HepG2 (cell line): ENCODE results near the gene AIF1. TPM values are rescaled to one million over a fixed set of nuclear protein-coding genes. Genes with fewer than 3 reads are reported as not detected.

Experiments
- CREB1 ChIP-seq, 2 experiments: fragments of 450-650 bp in 1 of 2; IDR thresholded peaks; 2 replicates each; pipeline ENCODE4 v1.6.1; 2016 to 2017; ENCODE audit warnings: control low read depth in 1 of 2, mild to moderate bottlenecking in 1 of 2, missing compliant biosample characterization in 1 of 2, missing genetic modification characterization in 1 of 2
- MAF1 ChIP-seq: sonication (generic); formaldehyde crosslinking; IDR thresholded peaks from 2 replicates; pipeline ENCODE4 v1.5.0; 2020; ENCODE audit warnings: missing genetic modification reagents, borderline replicate concordance
- NAIF1 ChIP-seq: sonication (generic); formaldehyde crosslinking; IDR thresholded peaks from 2 replicates; pipeline ENCODE4 v1.5.0; 2020; ENCODE audit warnings: mild to moderate bottlenecking, missing genetic modification reagents, borderline replicate concordance
- NR3C1 ChIP-seq: sonication (generic); formaldehyde crosslinking; IDR thresholded peaks from 2 replicates; pipeline ENCODE4 v1.4.0; 2020; ENCODE audit warnings: missing genetic modification reagents
- PTBP1 ChIP-seq: fragments of 200-400 bp; formaldehyde crosslinking; IDR thresholded peaks from 2 replicates; pipeline ENCODE4 v1.6.1; 2018; ENCODE audit warnings: low read length, low read depth; ENCODE audit not compliant: poor library complexity, severe bottlenecking
- RBM39 ChIP-seq: fragments of 200-400 bp; formaldehyde crosslinking; IDR thresholded peaks from one replicate; pipeline ENCODE4 v1.6.1; 2018; ENCODE audit warnings: antibody characterized with exemption, mild to moderate bottlenecking, low read depth, low read length; ENCODE audit not compliant: poor library complexity, severe bottlenecking
- RCOR2 ChIP-seq: IDR thresholded peaks from 2 replicates; pipeline ENCODE4 v1.6.1; 2016; ENCODE audit warnings: missing biosample characterization, missing genetic modification reagents
- SMARCE1 ChIP-seq: fragments of 450-650 bp; IDR thresholded peaks from 2 replicates; pipeline ENCODE4 v1.6.1; 2017; ENCODE audit warnings: borderline replicate concordance
- ZMAT3 ChIP-seq: sonication (generic); formaldehyde crosslinking; conservative IDR thresholded peaks from 2 replicates; pipeline ENCODE4 v1.7.0; 2021; ENCODE audit warnings: missing genetic modification reagents
- ZNF124 ChIP-seq: sonication (generic); formaldehyde crosslinking; IDR thresholded peaks from 2 replicates; pipeline ENCODE4 v1.4.0; 2020; ENCODE audit warnings: missing genetic modification reagents
- ZNF510 ChIP-seq: sonication (generic); formaldehyde crosslinking; IDR thresholded peaks from 2 replicates; pipeline ENCODE4 v1.4.0; 2020; ENCODE audit warnings: low read depth, mild to moderate bottlenecking, missing genetic modification reagents
- ZNF605 ChIP-seq: sonication (generic); formaldehyde crosslinking; IDR thresholded peaks from 2 replicates; pipeline ENCODE4 v1.8.0; 2022; ENCODE audit warnings: mild to moderate bottlenecking, missing genetic modification reagents
- ZNF615 ChIP-seq: sonication (generic); formaldehyde crosslinking; IDR thresholded peaks from 2 replicates; pipeline ENCODE4 v1.5.0; 2020; ENCODE audit warnings: mild to moderate bottlenecking, missing genetic modification reagents, borderline replicate concordance
- ZNF773 ChIP-seq: sonication (generic); formaldehyde crosslinking; IDR thresholded peaks from 2 replicates; pipeline ENCODE4 v1.4.0; 2020; ENCODE audit warnings: missing genetic modification reagents, borderline replicate concordance
- polyA plus RNA-seq, 8 experiments: library from polyadenylated mRNA; depleted of rRNA in 3 of 8; stranded (reverse) in 7 of 8; unstranded in 1 of 8; fragments of >200 nt; fragmentation: Illumina TruSeq in 4 of 8; extraction: Trizol in 4 of 8; gene quantifications; 2 replicates each; pipeline versions ENCODE4 v1.2.1 to v1.2.3, GENCODE V29; 2011 to 2016; ENCODE audit warnings: low read depth in 4 of 8, missing spikeins in 1 of 8, mixed read lengths in 1 of 8; ENCODE audit not compliant: insufficient read depth in 1 of 8
- total RNA-seq, 5 experiments: library from RNA; depleted of rRNA; stranded (reverse); fragments of >200 nt; fragmentation: Illumina TruSeq; extraction: Trizol; gene quantifications; 2 replicates each; pipeline ENCODE4 v1.2.3, GENCODE V29; 2016; ENCODE audit warnings: low read depth in 1 of 5
- TF ChIP-seq, protein P1 (sequence below): sonication (generic); formaldehyde crosslinking; IDR thresholded peaks from 2 replicates; pipeline ENCODE4 v1.5.0; 2020; ENCODE audit warnings: mild to moderate bottlenecking, missing genetic modification reagents, borderline replicate concordance
- TF ChIP-seq, protein P2 (sequence below): sonication (generic); formaldehyde crosslinking; conservative IDR thresholded peaks from 2 replicates; pipeline ENCODE4 v1.5.0; 2020; ENCODE audit warnings: missing genetic modification reagents
- TF ChIP-seq, protein P3 (sequence below): sonication (generic); formaldehyde crosslinking; IDR thresholded peaks from 2 replicates; pipeline ENCODE4 v1.5.0; 2020; ENCODE audit warnings: missing genetic modification reagents
- TF ChIP-seq, protein P4 (sequence below): sonication (generic); formaldehyde crosslinking; IDR thresholded peaks from 2 replicates; pipeline ENCODE4 v1.5.1; 2020; ENCODE audit warnings: missing genetic modification reagents, mild to moderate bottlenecking, borderline replicate concordance
- TF ChIP-seq, protein P5 (sequence below): sonication (generic); formaldehyde crosslinking; IDR thresholded peaks from 2 replicates; pipeline ENCODE4 v1.9.0; 2021; ENCODE audit warnings: missing genetic modification reagents, borderline replicate concordance

The AIF1 gene
- total and polyA plus RNA-seq, 2 of the 13 experiments (the other 11 are each of a cell fraction or from before 2014, with no cell fraction given) = 1.5 TPM; not detected in 1

DNA sequence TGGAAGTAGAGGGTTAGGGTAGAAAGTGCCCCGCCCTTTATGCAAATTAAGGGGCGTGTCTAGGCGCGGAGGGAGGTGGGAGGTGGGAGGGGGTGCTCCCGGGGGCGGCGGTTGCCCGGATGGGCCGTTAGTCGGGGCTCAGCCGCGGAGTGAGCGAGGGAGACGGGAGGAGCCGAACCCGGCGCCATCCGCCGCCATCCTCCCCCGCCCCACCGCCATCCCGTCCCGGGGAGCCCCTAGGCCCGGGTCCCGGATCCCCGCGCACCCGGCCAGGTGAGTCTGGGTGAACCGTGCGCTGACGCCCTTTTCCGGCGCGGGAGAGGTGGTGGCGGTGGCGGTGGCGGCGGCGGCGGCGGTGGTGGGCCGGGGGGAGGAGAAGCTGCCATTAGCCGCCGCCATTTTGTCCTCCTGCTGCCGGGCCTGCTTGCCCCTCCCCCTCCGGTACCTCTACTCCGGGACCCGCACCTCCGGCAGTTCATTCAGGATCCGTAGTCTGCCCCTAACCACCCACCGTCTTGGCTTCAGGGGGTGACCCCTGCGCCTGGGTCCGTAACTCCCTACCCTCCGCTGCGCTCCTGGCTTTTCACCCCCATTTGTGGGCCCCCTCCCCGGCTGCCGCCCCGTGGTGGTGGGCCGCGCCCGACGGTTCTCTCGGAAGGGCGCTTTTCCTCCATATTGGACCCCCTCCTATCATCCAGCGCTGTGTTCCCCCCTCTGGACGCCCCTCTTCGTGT is 5.7 kb downstream of the AIF1 start, which contains the start of gene PRRC2A (continued):
- TF ChIP-seq, protein P1, sequence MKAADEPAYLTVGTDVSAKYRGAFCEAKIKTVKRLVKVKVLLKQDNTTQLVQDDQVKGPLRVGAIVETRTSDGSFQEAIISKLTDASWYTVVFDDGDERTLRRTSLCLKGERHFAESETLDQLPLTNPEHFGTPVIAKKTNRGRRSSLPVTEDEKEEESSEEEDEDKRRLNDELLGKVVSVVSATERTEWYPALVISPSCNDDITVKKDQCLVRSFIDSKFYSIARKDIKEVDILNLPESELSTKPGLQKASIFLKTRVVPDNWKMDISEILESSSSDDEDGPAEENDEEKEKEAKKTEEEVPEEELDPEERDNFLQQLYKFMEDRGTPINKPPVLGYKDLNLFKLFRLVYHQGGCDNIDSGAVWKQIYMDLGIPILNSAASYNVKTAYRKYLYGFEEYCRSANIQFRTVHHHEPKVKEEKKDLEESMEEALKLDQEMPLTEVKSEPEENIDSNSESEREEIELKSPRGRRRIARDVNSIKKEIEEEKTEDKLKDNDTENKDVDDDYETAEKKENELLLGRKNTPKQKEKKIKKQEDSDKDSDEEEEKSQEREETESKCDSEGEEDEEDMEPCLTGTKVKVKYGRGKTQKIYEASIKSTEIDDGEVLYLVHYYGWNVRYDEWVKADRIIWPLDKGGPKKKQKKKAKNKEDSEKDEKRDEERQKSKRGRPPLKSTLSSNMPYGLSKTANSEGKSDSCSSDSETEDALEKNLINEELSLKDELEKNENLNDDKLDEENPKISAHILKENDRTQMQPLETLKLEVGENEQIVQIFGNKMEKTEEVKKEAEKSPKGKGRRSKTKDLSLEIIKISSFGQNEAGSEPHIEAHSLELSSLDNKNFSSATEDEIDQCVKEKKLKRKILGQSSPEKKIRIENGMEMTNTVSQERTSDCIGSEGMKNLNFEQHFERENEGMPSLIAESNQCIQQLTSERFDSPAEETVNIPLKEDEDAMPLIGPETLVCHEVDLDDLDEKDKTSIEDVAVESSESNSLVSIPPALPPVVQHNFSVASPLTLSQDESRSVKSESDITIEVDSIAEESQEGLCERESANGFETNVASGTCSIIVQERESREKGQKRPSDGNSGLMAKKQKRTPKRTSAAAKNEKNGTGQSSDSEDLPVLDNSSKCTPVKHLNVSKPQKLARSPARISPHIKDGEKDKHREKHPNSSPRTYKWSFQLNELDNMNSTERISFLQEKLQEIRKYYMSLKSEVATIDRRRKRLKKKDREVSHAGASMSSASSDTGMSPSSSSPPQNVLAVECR = peak; percentile 82; the same call in 1 of the 2 replicates
- TF ChIP-seq ZNF124 (CRISPR knock-in tag) (no peak), ZMAT3 (peak; percentile 77), CREB1 (IDR thresholded peaks at IDR 0.05) (no peak), CREB1 (CRISPR knock-in tag; IDR thresholded peaks at IDR 0.05) (no peak), RCOR2 (CRISPR knock-in tag) (no peak), ZNF605 (peak; percentile 27; the same call in 1 of the 2 replicates), NR3C1 (CRISPR knock-in tag) (no peak), SMARCE1 (no peak), ZNF615 (CRISPR knock-in tag) (peak; percentile 27; the same call in 1 of the 2 replicates), PTBP1 (no peak), MAF1 (CRISPR knock-in tag) (peak; percentile 64; the same call in 1 of the 2 replicates), ZNF773 (CRISPR knock-in tag) (no peak), NAIF1 (no peak), ZNF510 (CRISPR knock-in tag) (no peak), RBM39 (peak; percentile 44)
- TF ChIP-seq, protein P2, sequence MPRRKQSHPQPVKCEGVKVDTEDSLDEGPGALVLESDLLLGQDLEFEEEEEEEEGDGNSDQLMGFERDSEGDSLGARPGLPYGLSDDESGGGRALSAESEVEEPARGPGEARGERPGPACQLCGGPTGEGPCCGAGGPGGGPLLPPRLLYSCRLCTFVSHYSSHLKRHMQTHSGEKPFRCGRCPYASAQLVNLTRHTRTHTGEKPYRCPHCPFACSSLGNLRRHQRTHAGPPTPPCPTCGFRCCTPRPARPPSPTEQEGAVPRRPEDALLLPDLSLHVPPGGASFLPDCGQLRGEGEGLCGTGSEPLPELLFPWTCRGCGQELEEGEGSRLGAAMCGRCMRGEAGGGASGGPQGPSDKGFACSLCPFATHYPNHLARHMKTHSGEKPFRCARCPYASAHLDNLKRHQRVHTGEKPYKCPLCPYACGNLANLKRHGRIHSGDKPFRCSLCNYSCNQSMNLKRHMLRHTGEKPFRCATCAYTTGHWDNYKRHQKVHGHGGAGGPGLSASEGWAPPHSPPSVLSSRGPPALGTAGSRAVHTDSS = no peak
- TF ChIP-seq, protein P3, sequence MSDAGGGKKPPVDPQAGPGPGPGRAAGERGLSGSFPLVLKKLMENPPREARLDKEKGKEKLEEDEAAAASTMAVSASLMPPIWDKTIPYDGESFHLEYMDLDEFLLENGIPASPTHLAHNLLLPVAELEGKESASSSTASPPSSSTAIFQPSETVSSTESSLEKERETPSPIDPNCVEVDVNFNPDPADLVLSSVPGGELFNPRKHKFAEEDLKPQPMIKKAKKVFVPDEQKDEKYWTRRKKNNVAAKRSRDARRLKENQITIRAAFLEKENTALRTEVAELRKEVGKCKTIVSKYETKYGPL (CRISPR knock-in tag) = no peak
- TF ChIP-seq, protein P4, sequence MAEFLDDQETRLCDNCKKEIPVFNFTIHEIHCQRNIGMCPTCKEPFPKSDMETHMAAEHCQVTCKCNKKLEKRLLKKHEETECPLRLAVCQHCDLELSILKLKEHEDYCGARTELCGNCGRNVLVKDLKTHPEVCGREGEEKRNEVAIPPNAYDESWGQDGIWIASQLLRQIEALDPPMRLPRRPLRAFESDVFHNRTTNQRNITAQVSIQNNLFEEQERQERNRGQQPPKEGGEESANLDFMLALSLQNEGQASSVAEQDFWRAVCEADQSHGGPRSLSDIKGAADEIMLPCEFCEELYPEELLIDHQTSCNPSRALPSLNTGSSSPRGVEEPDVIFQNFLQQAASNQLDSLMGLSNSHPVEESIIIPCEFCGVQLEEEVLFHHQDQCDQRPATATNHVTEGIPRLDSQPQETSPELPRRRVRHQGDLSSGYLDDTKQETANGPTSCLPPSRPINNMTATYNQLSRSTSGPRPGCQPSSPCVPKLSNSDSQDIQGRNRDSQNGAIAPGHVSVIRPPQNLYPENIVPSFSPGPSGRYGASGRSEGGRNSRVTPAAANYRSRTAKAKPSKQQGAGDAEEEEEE (CRISPR knock-in tag) = no peak
- TF ChIP-seq, protein P5, sequence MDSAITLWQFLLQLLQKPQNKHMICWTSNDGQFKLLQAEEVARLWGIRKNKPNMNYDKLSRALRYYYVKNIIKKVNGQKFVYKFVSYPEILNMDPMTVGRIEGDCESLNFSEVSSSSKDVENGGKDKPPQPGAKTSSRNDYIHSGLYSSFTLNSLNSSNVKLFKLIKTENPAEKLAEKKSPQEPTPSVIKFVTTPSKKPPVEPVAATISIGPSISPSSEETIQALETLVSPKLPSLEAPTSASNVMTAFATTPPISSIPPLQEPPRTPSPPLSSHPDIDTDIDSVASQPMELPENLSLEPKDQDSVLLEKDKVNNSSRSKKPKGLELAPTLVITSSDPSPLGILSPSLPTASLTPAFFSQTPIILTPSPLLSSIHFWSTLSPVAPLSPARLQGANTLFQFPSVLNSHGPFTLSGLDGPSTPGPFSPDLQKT (CRISPR knock-in tag) = no peak
